Testis (tissue), 3 donors: ENCODE results near the gene C1QTNF9B. TPM values are rescaled to one million over a fixed set of nuclear protein-coding genes. Genes with fewer than 3 reads are reported as not detected.

ENCODE experiments used
- DNase-seq: peaks from one replicate; pipeline ENCODE4 v3.0.0-alpha.2; 2019
- H3K27ac ChIP-seq, 2 donors: fragments of 200-600 bp; sonication (generic); one replicate each; pipeline ENCODE4 v1.5.1; 2019
- H3K27me3 ChIP-seq: fragments of 200-600 bp; sonication (generic); one replicate; pipeline ENCODE4 v1.5.1; 2019
- H3K36me3 ChIP-seq: fragments of 200-600 bp; sonication (generic); one replicate; pipeline ENCODE4 v1.5.1; 2017; ENCODE audit warnings: low read depth; ENCODE audit errors: missing control alignments
- H3K4me1 ChIP-seq: fragments of 200-600 bp; sonication (generic); one replicate; pipeline ENCODE4 v1.5.1; 2019
- H3K4me3 ChIP-seq, 2 donors: fragments of 200-600 bp; sonication (generic); one replicate each; pipeline ENCODE4 v1.5.1; 2017 to 2019
- H3K9me3 ChIP-seq: fragments of 200-600 bp; sonication (generic); one replicate; pipeline ENCODE4 v1.5.1; 2017
- POLR2A ChIP-seq: fragments of 450-650 bp; IDR thresholded peaks from one replicate; pipeline ENCODE4 v1.6.1; 2017; ENCODE audit warnings: antibody characterized with exemption, mild to moderate bottlenecking, moderate library complexity
- WGBS, 2 donors: methylation state at CpG; one replicate each; pipeline ENCODE4 v1.1.5; 2018; 5-methylcytosine and 5-hydroxymethylcytosine counted together
- intact Hi-C: fragments of 100-400 bp; cut with DNase I; formaldehyde crosslinking; loops from one replicate; pipeline ENCODE4 v1.15.1; 2023; ENCODE audit warnings: low total_unique reads
- polyA plus RNA-seq: library from polyadenylated mRNA; stranded (reverse); fragments of 350-450 nt; fragmentation: Illumina TruSeq; extraction: RNeasy Lipid Tissue Mini Kit (QIAGEN cat#74804); gene quantifications from one replicate; pipeline ENCODE4 v1.2.3, GENCODE V29; 2014; ENCODE audit warnings: low read depth, low replicate concordance; ENCODE audit not compliant: insufficient read depth
- total RNA-seq, 2 donors: library from RNA; depleted of rRNA; stranded (reverse); fragments of >200 nt; gene quantifications; one replicate each; pipeline ENCODE4 v1.2.3, GENCODE V29; 2016
- TF ChIP-seq, protein P1 (sequence below), 3 experiments: fragments of 450-650 bp in 2 of 3; fragments of 200-600 bp in 1 of 3; sonication (generic) in 1 of 3; IDR thresholded peaks; one replicate each; pipeline ENCODE4 v1.5.1; 2016 to 2019; ENCODE audit warnings: antibody characterized with exemption in 3 of 3, mild to moderate bottlenecking in 2 of 3, moderate library complexity in 1 of 3

The C1QTNF9B gene
- total and polyA plus RNA-seq, 3 donors from 2014 or later, result 2.2 to 4.2 (median 2.3) TPM

DNA sequence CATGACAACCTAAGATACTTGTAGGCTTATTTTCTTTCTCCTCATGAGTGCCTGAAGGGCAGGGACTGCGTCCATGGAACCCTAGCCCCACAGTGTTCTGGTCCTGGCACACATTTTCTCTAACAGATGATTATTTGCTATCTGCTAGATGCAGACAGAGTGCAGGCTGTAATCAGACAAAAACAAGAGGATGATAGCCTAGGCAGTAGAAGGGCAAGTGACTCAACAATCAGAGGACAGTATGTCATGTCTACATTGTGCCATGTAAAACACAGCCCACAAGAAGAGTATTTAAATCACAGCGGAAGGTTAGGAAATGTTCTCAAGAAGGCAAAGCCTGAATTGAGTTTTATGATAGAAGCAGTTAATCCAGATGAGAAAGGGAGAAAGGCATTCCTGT is 37.4 kb downstream of the C1QTNF9B start:
- Histone ChIP-seq H3K9me3 (no peaks in the 10 kb centered on the region), H3K27ac (no peak overlapping the region), H3K27me3 (no peaks in the 10 kb centered on the region), H3K4me1 (no peaks in the 10 kb centered on the region), H3K4me3 (no peak overlapping the region), H3K36me3 (no peaks in the 10 kb centered on the region)
- WGBS, 2 donors, result 91 to 97% methylated on average over 2 of the region's 2 CpGs
- no peak for DNase-seq
- TF ChIP-seq, protein P1, sequence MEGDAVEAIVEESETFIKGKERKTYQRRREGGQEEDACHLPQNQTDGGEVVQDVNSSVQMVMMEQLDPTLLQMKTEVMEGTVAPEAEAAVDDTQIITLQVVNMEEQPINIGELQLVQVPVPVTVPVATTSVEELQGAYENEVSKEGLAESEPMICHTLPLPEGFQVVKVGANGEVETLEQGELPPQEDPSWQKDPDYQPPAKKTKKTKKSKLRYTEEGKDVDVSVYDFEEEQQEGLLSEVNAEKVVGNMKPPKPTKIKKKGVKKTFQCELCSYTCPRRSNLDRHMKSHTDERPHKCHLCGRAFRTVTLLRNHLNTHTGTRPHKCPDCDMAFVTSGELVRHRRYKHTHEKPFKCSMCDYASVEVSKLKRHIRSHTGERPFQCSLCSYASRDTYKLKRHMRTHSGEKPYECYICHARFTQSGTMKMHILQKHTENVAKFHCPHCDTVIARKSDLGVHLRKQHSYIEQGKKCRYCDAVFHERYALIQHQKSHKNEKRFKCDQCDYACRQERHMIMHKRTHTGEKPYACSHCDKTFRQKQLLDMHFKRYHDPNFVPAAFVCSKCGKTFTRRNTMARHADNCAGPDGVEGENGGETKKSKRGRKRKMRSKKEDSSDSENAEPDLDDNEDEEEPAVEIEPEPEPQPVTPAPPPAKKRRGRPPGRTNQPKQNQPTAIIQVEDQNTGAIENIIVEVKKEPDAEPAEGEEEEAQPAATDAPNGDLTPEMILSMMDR (IDR thresholded peaks at IDR 0.05), result no peak
- no peak for TF ChIP-seq POLR2A
- intact Hi-C loops, result loop anchor here (10.0 kb wide), 1 partner anchor 395 kb away; no protein-coding TSS in a partner anchor

DNA sequence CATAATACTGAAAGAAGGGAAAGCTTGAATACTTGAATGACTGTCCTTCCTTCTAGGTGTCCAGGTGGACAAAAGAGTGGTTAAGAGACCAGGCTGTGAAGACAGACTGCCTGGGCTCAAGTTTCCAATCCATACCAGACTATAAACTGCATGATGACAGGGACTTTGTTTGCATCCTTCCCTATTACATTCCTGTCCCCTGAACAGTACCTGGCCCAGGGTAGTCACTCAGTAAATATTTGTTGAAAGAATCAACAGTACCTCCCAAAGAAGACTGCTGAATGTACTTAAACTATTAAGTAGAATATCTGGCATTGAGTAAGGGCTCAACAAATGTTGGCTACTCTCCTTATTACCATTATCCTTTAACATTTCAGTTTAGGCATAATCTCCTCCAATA is 37.8 kb downstream of the C1QTNF9B start:
- no peaks in the 10 kb centered on the region for H3K9me3 ChIP-seq
- no peaks in the 10 kb centered on the region for H3K4me1 ChIP-seq
- no peaks in the 10 kb centered on the region for H3K27me3 ChIP-seq
- intact Hi-C loops, result no loop called here
- no peak overlapping the region for H3K27ac ChIP-seq
- TF ChIP-seq, protein P1 (IDR thresholded peaks at IDR 0.05), result no peak
- TF ChIP-seq POLR2A, result no peak
- no peaks in the 10 kb centered on the region for H3K36me3 ChIP-seq
- no peak overlapping the region for H3K4me3 ChIP-seq
- DNase-seq, result no peak

DNA sequence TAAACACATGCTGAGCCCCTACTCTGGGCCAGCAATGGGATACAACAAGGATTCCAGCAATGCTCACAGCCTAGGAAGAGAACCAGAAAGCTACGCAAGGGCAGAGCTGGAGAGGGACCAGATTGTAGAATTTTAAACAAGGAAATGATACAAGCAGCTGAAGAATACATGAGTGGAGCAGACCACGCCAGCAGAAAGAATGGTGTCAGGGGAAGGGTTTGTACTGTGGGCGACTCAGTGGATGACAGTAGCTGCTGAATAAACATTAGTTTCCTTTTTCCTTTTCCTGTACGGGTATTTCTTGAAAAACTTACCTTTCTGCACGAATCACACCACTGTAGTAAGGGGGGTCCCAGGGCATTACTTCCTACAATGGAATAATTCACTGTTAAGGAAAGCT is 38.8 kb downstream of the C1QTNF9B start:
- intact Hi-C loops, result no loop called here

DNA sequence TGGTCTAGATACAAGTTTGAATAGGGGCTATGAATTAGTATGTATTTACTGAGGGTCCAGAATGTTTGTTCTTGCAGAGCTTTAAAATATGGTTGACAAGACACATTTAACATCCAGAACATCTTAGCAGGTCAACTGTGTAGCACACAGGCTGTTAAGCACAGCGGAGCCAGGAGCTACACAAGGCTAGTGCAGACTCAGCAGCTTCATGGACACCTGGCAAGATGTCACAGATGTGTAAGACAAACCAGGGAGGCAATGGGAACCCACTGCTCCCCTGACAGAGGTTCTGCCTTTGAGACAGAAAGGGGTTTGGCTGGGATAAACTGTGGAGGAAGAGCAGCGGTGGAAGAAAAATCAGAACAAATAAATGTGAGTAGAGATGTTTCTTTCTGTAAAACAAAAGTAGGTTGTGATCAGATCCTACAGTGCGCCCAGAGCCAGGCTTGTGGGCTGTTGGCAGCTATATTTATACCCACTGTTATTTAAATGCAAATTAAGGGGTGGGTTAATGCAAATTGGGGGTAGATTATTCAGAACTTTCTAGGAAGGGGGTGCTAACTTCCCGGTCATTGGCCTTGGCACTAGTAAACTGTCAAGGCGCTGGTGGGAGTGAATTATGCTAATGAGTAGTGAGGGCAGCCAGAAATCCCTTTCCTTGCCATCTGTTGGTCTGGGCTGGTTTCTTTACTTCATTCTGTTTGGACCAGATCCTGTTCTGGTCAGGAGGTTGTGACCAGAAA is 41.1 kb downstream of the C1QTNF9B start:
- Histone ChIP-seq H3K27ac (no peak overlapping the region), H3K4me3 (no peak overlapping the region), H3K9me3 (no peaks in the 10 kb centered on the region), H3K4me1 (no peaks in the 10 kb centered on the region), H3K27me3 (no peaks in the 10 kb centered on the region), H3K36me3 (no peaks in the 10 kb centered on the region)
- TF ChIP-seq, protein P1 (IDR thresholded peaks at IDR 0.05), result no peak
- no peak for TF ChIP-seq POLR2A
- WGBS, 2 donors, result 74 to 82% methylated on average over 5 of the region's 5 CpGs
- intact Hi-C loops, result no loop called here
- no peak for DNase-seq

More for the DNA sequence above, 38.8 kb downstream of the C1QTNF9B start:
- Histone ChIP-seq H3K4me3 (no peak overlapping the region), H3K36me3 (no peaks in the 10 kb centered on the region), H3K27ac (no peak overlapping the region), H3K4me1 (no peaks in the 10 kb centered on the region), H3K9me3 (no peaks in the 10 kb centered on the region), H3K27me3 (no peaks in the 10 kb centered on the region)
- no peak for DNase-seq
- WGBS, 2 donors, result 87 to 90% methylated on average over 5 of the region's 5 CpGs
- no peak for TF ChIP-seq POLR2A
- TF ChIP-seq, protein P1 (IDR thresholded peaks at IDR 0.05), result no peak

DNA sequence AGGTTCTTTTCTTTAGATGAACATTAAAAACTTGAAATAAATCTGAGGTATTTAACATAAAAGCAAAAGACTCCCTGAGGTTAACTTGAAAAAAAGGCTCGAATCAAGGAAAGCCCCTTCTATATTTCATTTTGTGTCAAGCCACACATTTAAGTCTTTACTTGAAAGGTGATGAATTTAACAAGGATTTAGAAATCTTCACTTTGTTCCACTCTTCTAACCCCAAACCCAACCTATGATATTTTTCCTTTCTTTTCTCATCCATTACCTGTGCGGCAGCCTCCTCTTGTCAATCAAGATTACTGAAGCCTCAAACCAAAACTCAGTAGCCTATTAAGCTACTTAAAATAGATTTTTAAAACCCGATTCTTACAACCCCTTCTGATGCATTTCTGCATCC is 41.9 kb downstream of the C1QTNF9B start:
- H3K36me3 ChIP-seq, result no peaks in the 10 kb centered on the region
- intact Hi-C loops, result no loop called here
- no peaks in the 10 kb centered on the region for H3K9me3 ChIP-seq
- 93 to 96% methylated on average over 3 of the region's 3 CpGs for WGBS, 2 donors
- TF ChIP-seq, protein P1 (IDR thresholded peaks at IDR 0.05), result no peak
- no peak for TF ChIP-seq POLR2A
- H3K27me3 ChIP-seq, result no peaks in the 10 kb centered on the region
- no peak overlapping the region for H3K27ac ChIP-seq
- H3K4me3 ChIP-seq, result no peak overlapping the region
- H3K4me1 ChIP-seq, result no peaks in the 10 kb centered on the region
- DNase-seq, result no peak
